ENCODE results near the gene MAN2B2.
"Not testable (repeated sequence)": the region's sequence is repeated elsewhere in the genome, so short reads cannot be mapped to it uniquely, and the experiment has no call there.

DNA sequence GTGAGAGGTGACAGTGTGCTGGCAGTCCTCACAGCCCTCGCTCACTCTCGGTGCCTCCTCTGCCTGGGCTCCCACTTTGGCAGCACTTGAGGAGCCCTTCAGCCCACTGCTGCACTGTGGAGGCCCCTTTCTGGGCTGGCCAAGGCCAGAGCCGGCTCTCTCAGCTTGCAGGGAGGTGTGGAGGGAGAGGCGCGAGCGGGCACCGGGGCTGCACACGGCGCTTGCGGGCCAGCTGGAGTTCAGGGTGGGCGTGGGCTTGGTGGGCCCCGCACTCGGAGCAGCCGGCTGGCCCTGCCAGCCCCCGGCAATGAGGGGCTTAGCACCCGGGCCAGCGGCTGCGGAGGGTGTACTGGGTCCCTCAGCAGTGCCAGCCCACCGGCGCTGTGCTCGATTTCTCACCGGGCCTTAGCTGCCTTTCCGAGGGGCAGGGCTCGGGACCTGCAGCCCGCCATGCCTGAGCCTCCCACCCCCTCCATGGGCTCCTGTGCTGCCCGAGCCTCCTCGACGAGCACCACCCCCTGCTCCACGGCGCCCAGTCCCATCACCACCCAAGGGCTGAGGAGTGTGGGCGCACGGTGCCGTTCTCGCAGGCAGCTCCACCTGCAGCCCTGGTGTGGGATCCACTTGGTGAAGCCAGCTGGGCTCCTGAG, 97.7 kb downstream of the MAN2B2 start:
- TF ChIP-seq EZH2phosphoT487 (IDR thresholded peaks at IDR 0.05; ENCODE audit: low read length); EZH2 (optimal IDR thresholded peaks at IDR 0.05; ENCODE audit: low read depth, low read length): not testable (repeated sequence)

Measured in MM.1S (cell line).